Placental epithelial cell (primary cell): ENCODE results near the gene RNASEH2A. TPM values are rescaled to one million over a fixed set of nuclear protein-coding genes. Genes with fewer than 3 reads are reported as not detected.

ENCODE experiments used
- small RNA-seq: library from RNA; depleted of rRNA; stranded (forward); fragments of <200 nt; gene quantifications from one replicate; pipeline ENCODE3, GENCODE V24; 2012
- total RNA-seq: library from RNA; depleted of rRNA; stranded (reverse); fragments of >200 nt; gene quantifications from 2 replicates; pipeline ENCODE4 v1.2.3, GENCODE V29; 2012

Gene RNASEH2A
- 13.3 and 21.5 TPM in 2 replicates for total RNA-seq

GRCh38 chr19:12806242-12807081 is at the start of gene RNASEH2A:
RNASEH2A (plus strand) TSS chr19:12806584; CDS start chr19:12806674, 90 bp downstream.

GRCh38 chr19:12774588-12775555 is 31.5 kb upstream of the RNASEH2A start, which contains the start of gene HOOK2:
HOOK2 (minus strand) TSS chr19:12775552; CDS start chr19:12775449, 103 bp downstream.

GRCh38 chr19:12791345-12792050 is 14.9 kb upstream of the RNASEH2A start, which contains the start of gene JUNB:
JUNB (plus strand) TSS chr19:12791486; CDS start chr19:12791772, 286 bp downstream.

GRCh38 chr19:12801466-12802266 is 4.7 kb upstream of the RNASEH2A start, which contains the start of the genes PRDX2 and THSD8:
PRDX2 (minus strand) TSS chr19:12801800; CDS start chr19:12801261, 539 bp downstream.
THSD8 (plus strand) TSS chr19:12802069; CDS start chr19:12802072, 3 bp downstream.

GRCh38 chr19:12834566-12834943 is 28.2 kb downstream of the RNASEH2A start, which contains the start of gene RTBDN:
RTBDN (minus strand) TSS chr19:12834579; CDS start chr19:12829979, 4,600 bp downstream.

GRCh38 chr19:12838182-12838885 is 31.9 kb downstream of the RNASEH2A start, which contains the start of gene MAST1:
MAST1 (plus strand) TSS chr19:12838515; CDS start chr19:12838573, 58 bp downstream.

Small RNA genes within 50 kb of the gene (small RNA-seq; reads per million reads assigned to genes)
- 0.23 reads per million for gene MIR5684
- gene MIR6794: not detected

Other genes with a start within 250 kb of the RNASEH2A start
- gene ZNF490, start 195.8 kb upstream of the RNASEH2A start, total RNA-seq: 8.9 and 9.4 TPM in 2 replicates
- gene ZNF791, start 195.7 kb upstream of the RNASEH2A start, total RNA-seq: 12.6 and 14.0 TPM in 2 replicates
- gene MAN2B1, start 139.8 kb upstream of the RNASEH2A start, total RNA-seq: 41.6 and 50.6 TPM in 2 replicates
- gene WDR83, start 139.8 kb upstream of the RNASEH2A start, total RNA-seq: 9.0 and 9.1 TPM in 2 replicates
- gene DHPS, start 124.7 kb upstream of the RNASEH2A start, total RNA-seq: 59.3 and 66.4 TPM in 2 replicates
- not detected in 2 replicates for gene GNG14, start 118.6 kb upstream of the RNASEH2A start, total RNA-seq
- 15.7 and 19.8 TPM in 2 replicates for gene FBXW9, start 110.0 kb upstream of the RNASEH2A start, total RNA-seq
- gene TNPO2, start 82.7 kb upstream of the RNASEH2A start, total RNA-seq: 39.5 and 59.7 TPM in 2 replicates
- gene TRIR, start 71.9 kb upstream of the RNASEH2A start, total RNA-seq: 111 and 226 TPM in 2 replicates
- 76.6 and 122 TPM in 2 replicates for gene GET3, start 69.1 kb upstream of the RNASEH2A start, total RNA-seq
- gene BEST2, start 54.8 kb upstream of the RNASEH2A start, total RNA-seq: not detected in 2 replicates
- 24.1 and 41.6 TPM in 2 replicates for gene HOOK2, start 31.0 kb upstream of the RNASEH2A start, total RNA-seq
- 91.9 and 180 TPM in 2 replicates for gene JUNB, start 15.1 kb upstream of the RNASEH2A start, total RNA-seq
- 190 and 206 TPM in 2 replicates for gene PRDX2, start 4.8 kb upstream of the RNASEH2A start, total RNA-seq
- not detected in 2 replicates for gene THSD8, start 4.5 kb upstream of the RNASEH2A start, total RNA-seq
- gene RTBDN, start 28.0 kb downstream of the RNASEH2A start, total RNA-seq: not detected in 2 replicates
- under 0.01 and 0.43 TPM in 2 replicates for gene MAST1, start 31.9 kb downstream of the RNASEH2A start, total RNA-seq
- gene DNASE2, start 74.9 kb downstream of the RNASEH2A start, total RNA-seq: 28.7 and 30.7 TPM in 2 replicates
- not detected in 2 replicates for gene KLF1, start 80.6 kb downstream of the RNASEH2A start, total RNA-seq
- gene GCDH, start 84.6 kb downstream of the RNASEH2A start, total RNA-seq: 17.7 and 42.1 TPM in 2 replicates
- gene SYCE2, start 112.7 kb downstream of the RNASEH2A start, total RNA-seq: 0.39 TPM in 1 of 2 replicates, not detected in the other
- gene FARSA, start 127.1 kb downstream of the RNASEH2A start, total RNA-seq: 47.1 and 54.3 TPM in 2 replicates
- gene CALR, start 132.0 kb downstream of the RNASEH2A start, total RNA-seq: 1,956 and 2,934 TPM in 2 replicates
- gene RAD23A, start 139.3 kb downstream of the RNASEH2A start, total RNA-seq: 61.2 and 89.9 TPM in 2 replicates
- gene GADD45GIP1, start 150.6 kb downstream of the RNASEH2A start, total RNA-seq: 13.0 and 18.3 TPM in 2 replicates
- 0.11 TPM in 1 of 2 replicates, not detected in the other for gene DAND5, start 163.0 kb downstream of the RNASEH2A start, total RNA-seq
- gene NFIX, start 188.9 kb downstream of the RNASEH2A start, total RNA-seq: 2.6 and 5.9 TPM in 2 replicates